ENCODE data around the gene POLR3H.

Gene POLR3H

GRCh38 chr22:41542224-41542623 is 2.0 kb downstream of the POLR3H start:
- Mint-ChIP-seq H3K9me3 (no peaks in the 10 kb centered on the region), H3K4me1 (peaks cover 51% of the 10 kb centered on the region), H3K27me3 (ENCODE audit: low read depth) (no peaks in the 10 kb centered on the region), H3K27ac (peak overlapping the region in 1 of 3 experiments; percentile 57), H3K36me3 (ENCODE audit: low read depth) (peaks cover 10% of the 10 kb centered on the region), H3K4me3 (peak overlapping the region; percentile 96 to 100 (median 99))
- TF ChIP-seq CTCF (IDR thresholded peaks at IDR 0.05; ENCODE audit: unreplicated experiment in 3 of 3), result no peak

DNA sequence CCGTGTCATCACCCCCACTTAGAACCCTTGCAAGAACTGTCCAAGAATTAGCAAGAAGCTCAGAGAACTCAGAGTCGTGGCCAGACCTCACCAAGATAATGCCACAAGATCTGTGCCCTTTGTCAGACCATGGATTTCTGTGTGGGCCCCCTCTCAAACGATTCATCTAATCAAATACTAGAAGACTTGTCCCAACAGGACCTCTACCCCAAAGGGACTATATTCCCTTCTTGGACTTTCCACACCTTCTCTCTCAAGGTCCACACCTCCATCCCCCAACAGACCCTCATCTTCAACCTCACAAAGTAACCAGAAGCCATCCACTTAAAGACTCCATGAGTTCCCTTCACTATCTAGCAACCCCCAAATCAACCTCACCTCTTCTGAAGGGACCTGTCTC is 2.8 kb downstream of the POLR3H start:
- Mint-ChIP-seq H3K4me1 (peaks cover 51% of the 10 kb centered on the region), H3K9me3 (no peaks in the 10 kb centered on the region), H3K27me3 (ENCODE audit: low read depth) (no peaks in the 10 kb centered on the region), H3K27ac (peak overlapping the region in 2 of 3 experiments; percentile 7 to 41), H3K36me3 (ENCODE audit: low read depth) (peaks cover 10% of the 10 kb centered on the region), H3K4me3 (peak overlapping the region; percentile 65 to 74 (median 74))
- TF ChIP-seq CTCF (IDR thresholded peaks at IDR 0.05; ENCODE audit: unreplicated experiment in 3 of 3), result no peak

- no peak for TF ChIP-seq CTCF (IDR thresholded peaks at IDR 0.05; ENCODE audit: unreplicated experiment in 3 of 3)
- no peaks in the 10 kb centered on the region for H3K9me3 Mint-ChIP-seq
- peak overlapping the region in 2 of 3 experiments; percentile 63 to 74 for H3K4me3 Mint-ChIP-seq
- H3K27me3 Mint-ChIP-seq (ENCODE audit: low read depth), result no peaks in the 10 kb centered on the region
- peaks cover 11% of the 10 kb centered on the region for H3K36me3 Mint-ChIP-seq (ENCODE audit: low read depth)
- H3K27ac Mint-ChIP-seq, result no peak overlapping the region
- H3K4me1 Mint-ChIP-seq, result peaks cover 45% of the 10 kb centered on the region
These were observed 3.9 kb downstream of the POLR3H start for GRCh38 chr22:41540365-41540764.

DNA sequence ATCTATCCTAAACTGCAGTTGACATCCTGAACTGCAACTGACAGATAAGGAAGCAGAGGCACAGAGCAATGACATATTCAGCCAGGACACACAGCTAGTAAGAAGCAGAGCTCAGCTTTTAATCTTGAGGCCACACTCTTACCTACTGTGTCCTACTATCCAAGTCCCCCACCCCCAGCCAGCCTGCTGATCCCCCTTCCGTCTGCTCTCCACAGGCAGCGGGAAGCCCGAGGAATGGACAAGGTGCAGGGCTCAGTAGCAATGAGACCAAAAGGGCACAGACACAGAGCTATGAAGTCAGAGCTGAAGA is 4.3 kb downstream of the POLR3H start:
- H3K27me3 Mint-ChIP-seq (ENCODE audit: low read depth), result no peaks in the 10 kb centered on the region
- H3K4me1 Mint-ChIP-seq, result peaks cover 41% of the 10 kb centered on the region
- H3K27ac Mint-ChIP-seq, result peak overlapping the region in 2 of 3 experiments; percentile 31 to 35
- H3K9me3 Mint-ChIP-seq, result no peaks in the 10 kb centered on the region
- peaks cover 15% of the 10 kb centered on the region for H3K36me3 Mint-ChIP-seq (ENCODE audit: low read depth)
- H3K4me3 Mint-ChIP-seq, result peak overlapping the region in 2 of 3 experiments; percentile 19 to 46
- no peak for TF ChIP-seq CTCF (IDR thresholded peaks at IDR 0.05; ENCODE audit: unreplicated experiment in 3 of 3)

DNA sequence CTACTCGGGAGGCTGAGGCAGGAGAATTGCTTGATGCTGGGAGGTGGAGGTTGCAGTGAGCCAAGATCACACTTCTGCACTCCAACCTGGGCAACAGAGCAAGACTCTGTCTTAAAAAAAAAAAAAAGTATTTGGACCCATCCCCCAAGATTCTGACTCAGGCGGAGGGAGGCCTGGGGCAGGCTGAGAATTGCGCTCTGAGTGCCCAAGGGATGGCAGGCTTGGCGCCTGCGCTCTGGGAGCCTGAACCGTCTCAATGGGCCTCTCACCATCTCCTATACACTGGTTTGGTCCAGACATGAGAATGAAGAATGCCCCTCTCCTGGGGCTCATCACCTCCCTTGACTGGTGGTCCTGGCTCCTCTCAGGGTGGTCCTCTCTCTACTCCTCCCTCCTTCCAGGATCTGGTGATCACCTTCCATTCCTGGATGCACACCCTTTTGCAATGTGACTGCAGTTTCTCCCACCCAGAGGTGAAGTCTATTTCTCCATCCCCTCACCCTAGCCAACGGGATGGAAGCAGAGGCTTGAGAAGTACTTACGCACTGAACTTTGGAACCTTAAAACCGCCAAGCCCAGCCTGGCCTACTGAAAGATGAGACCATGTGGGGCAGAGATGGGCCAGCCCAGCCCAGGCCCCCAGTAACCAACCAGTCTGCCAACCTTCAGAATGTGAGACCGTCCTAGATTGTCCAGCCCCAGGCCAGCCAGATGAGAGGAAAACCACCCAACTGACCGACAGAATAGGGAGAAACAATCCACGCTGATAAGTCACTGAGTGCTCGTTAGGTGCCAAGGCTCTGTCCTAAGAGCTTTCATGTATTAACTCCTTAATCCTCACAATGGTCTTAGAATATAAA is 4.9 kb downstream of the POLR3H start:
- Mint-ChIP-seq H3K4me1 (peaks cover 35% of the 10 kb centered on the region), H3K4me3 (peak overlapping the region in 2 of 3 experiments; percentile 19 to 46), H3K27me3 (ENCODE audit: low read depth) (no peaks in the 10 kb centered on the region), H3K27ac (peak overlapping the region in 2 of 3 experiments; percentile 31 to 35), H3K9me3 (no peaks in the 10 kb centered on the region), H3K36me3 (ENCODE audit: low read depth) (peaks cover 16% of the 10 kb centered on the region)
- no peak for TF ChIP-seq CTCF (IDR thresholded peaks at IDR 0.05; ENCODE audit: unreplicated experiment in 3 of 3)

- no peak overlapping the region for H3K4me3 Mint-ChIP-seq
- H3K9me3 Mint-ChIP-seq, result no peaks in the 10 kb centered on the region
- H3K4me1 Mint-ChIP-seq, result peaks cover 28% of the 10 kb centered on the region
- H3K27ac Mint-ChIP-seq, result no peak overlapping the region
- TF ChIP-seq CTCF (IDR thresholded peaks at IDR 0.05; ENCODE audit: unreplicated experiment in 3 of 3), result no peak
- peaks cover 16% of the 10 kb centered on the region for H3K36me3 Mint-ChIP-seq (ENCODE audit: low read depth)
- H3K27me3 Mint-ChIP-seq (ENCODE audit: low read depth), result no peaks in the 10 kb centered on the region
These were observed 5.7 kb downstream of the POLR3H start for GRCh38 chr22:41538583-41538982.

All from nephron (organoid).